HTERT RPE-1 (cell line): ENCODE results near the gene PLCL1.
"Not testable (repeated sequence)": the region's sequence is repeated elsewhere in the genome, so short reads cannot be mapped to it uniquely, and the experiment has no call there.

ENCODE experiments used
- in situ Hi-C: fragments of 300-500 bp; cut with MboI; formaldehyde crosslinking; loops from 4 replicates; pipeline ENCODE4 v1.14.3; 2020; ENCODE audit warnings: low sequenced_read_pairs

Gene PLCL1

DNA sequence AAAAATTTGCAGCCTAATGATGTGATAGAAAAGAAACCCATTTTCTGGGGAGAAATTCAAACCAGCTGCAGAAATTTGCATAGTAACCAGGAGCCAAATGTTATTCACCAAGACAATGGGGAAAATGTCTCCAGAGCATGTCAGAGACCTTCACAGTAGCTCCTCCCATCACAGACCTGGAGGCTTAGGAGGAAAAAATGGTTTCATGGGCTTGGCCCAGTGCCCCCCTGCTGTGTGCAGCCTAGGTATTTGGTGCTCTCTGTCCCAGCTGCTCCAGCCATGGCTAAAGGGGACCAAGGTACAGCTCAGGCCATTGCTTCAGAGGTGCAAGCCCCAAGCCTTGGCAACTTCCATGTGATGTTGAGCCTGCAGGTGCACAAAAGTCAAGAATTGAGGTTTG is 352.9 kb downstream of the PLCL1 start:
- in situ Hi-C loops = no loop called here

DNA sequence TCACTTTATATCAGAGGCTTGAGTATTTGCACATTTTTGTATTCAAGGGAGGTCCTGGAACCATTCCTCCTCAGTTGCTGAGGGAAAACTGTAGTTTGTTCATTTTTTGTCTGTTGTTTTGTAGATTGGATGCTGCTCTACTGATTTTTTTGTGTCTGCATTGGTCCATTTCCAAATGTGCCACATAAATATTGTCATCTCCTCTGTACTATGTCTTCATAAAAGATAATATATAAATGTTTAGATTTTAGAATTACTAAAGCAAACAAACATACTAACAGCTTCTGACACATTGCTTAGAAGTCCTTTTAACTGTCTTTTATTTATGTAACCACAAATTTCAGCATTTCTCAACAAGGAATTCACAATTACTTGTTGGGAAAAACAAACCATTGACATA is 356.8 kb downstream of the PLCL1 start:
- in situ Hi-C loops = no loop called here

DNA sequence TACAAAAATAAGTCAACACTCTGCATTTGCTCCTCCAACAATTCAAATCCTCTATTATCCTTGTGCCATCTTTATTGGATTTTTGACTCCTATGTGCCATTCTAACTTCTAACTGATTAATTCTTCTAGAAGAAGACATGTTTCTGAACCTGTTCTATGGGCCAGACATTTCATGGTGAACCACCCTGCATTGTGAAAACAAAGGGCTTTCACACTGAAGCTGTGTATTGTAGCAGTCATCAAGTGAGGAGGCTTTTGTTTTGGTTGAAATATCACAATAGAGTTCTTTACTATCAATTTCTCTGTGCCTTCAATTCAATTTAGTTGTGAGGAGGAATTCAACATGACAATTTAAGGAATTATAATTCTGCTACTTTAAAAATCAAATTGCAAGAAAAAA is 357.9 kb downstream of the PLCL1 start:
- in situ Hi-C loops = no loop called here

DNA sequence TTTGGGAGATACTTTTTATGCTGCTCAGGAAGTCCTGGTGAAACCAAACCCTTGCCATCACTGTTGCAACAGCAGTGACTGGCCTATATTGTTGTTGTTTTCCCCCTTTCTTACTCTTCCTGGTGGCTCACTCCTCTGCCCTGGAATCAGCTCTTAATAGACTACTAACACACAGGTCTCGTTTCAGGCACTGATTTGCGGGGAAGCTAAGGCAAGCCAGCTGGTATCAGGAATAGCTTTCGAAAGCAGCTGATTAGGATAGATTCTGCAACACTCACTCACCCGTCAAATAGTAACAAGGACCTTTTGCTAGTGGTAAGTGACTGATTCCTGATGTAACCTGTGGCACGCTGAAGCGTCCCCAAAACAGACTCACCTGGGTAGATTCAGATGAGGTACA is 360.4 kb downstream of the PLCL1 start:
- in situ Hi-C loops = no loop called here

DNA sequence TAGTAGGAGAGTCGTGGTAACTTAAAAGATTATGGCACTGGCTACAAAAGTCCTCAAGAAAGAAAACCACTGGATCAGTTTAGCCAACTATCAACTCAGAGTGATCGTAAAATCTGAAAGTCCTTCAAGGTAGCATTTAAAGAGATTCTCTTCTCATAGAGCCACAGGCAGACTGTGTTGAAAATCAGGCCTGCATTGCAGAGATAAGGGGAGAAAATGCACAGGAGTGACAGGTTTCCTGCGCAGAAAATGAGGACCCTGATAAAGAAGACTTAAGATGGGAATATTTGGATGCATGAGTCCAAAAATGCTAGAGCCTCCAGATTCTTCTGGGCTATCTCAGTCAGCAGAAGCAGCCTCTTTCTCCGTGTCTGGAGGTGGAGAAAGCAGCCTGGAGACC is 360.9 kb downstream of the PLCL1 start:
- in situ Hi-C loops = no loop called here

DNA sequence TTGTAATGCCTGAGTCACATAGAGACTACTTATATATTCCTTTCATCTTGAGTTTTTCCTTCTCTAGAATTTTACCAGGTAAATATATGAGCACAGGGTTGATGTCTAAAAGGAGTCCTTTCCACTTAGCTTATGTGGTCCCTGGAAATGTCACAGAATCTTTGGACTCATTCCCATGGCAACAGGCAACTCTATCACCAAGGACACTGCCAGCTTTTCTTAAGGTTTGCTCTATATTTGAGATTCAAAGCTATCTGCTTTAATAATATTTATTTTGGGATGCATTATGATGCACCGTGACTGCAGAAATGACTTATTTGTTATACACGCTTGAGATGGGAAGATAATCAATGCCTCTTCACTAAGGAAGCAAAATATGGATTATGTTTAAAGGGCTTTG is 363.0 kb downstream of the PLCL1 start:
- in situ Hi-C loops = no loop called here

DNA sequence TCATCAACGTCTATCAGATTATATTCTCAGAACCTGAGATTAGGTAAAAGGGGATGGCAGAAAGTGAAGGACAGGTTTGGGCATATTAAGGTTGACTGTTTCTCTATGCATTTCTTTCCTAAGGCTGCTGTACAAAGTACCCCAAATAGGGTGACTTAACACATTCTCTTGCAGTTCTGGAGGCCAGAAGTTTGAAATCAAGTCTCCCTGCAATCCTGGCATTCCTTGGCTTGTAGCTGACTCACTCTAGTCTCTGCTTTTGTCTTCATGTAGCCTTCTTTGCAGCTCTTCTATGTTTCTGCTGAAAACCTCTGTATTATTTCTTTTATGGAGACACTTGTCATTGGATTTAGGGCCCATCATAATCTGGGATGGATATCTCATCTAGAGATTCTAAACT is 364.3 kb downstream of the PLCL1 start:
- in situ Hi-C loops = no loop called here

DNA sequence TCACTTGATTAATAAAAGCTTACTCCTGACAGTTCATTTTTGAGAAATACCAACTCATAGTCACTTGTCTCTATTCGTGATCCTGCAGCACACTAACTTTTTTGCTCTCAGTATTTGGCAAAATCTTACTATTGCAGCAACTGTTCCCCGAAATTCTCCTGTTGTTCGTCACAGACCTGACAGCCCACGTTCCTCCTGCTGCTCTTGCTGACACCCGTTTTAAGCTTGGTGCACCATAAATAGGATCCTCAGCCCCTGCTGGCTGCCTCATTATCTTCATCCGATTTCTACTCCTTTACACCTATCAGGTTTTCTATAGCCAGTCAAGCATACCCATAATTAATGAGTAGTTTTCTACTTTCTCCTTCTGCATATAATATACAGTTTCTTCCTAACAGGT is 368.8 kb downstream of the PLCL1 start:
- in situ Hi-C loops = no loop called here

DNA sequence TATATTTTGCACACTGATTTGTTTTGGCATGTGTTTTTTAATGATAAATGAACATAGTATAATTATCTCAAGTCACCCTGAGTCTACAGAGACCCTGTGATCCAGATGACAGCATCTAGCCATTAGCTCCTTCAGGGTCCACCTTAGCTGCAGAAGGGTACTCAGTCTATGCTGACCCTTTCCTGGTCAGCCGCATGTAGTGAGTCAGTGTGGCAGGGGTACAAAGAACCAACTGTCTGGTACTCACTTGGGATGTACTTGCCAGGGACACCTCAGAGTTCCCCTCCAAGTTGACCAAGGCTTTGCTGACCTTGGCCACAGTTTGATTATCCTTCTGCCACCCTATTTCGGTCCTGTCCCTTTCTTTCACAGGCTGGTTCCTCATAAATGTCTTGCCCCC is 369.5 kb downstream of the PLCL1 start:
- in situ Hi-C loops = no loop called here

DNA sequence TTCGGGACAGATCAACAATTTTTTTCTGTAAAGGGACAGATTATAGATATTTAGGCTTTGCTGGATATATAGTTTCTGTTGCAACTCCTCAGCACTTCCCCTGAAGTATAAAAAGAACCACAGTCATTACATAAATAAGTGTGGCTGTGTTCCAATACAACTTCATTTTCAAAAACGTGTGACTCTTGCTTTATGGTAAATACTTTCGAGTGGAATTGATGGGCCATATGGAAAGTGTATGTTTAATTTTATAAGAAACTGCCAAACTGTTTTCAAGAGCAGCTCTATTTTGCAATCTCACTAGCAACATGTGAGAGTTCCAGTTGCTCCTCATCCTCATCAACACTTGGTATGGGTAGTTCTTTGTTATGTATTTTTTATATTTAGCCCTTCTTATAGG is 370.9 kb downstream of the PLCL1 start:
- in situ Hi-C loops = no loop called here

DNA sequence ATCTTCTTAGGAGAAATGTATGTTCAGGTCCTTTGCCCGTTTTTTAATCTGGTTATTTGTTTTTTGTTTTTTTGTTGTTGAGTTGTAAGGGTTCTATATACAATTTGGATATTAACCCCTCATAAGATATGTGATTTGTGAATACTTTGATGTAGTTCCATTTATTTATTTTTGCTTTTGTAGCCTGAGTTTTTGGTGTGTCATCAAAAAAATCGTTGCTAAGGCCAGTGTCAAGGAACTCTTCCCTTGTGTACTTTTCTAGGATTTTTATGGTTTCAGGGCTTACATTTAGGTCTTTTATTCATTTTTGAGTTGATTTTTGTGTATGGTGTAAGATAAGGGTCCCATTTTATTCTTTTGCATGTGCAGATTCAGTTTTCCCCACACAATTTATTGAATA is 372.6 kb downstream of the PLCL1 start:
- in situ Hi-C loops = no loop called here

DNA sequence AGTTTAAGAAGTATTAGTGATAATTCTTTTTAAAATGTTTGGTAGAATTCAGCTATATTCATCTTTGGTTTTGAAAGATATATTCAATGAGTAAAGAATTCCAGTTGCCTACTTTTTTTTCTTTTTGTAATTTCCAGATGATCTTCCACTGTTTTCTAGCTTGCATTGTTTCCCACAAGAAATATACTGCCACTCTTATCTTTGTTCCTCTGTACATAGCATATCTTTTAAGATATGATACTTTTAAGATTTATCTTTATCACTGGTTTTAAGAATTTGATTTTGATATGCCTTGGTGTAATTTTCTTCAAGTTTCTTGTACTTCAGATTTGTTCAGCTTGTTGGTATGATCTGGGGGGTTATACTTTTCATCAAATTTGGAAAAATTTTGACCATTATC is 374.4 kb downstream of the PLCL1 start:
- in situ Hi-C loops = no loop called here

DNA sequence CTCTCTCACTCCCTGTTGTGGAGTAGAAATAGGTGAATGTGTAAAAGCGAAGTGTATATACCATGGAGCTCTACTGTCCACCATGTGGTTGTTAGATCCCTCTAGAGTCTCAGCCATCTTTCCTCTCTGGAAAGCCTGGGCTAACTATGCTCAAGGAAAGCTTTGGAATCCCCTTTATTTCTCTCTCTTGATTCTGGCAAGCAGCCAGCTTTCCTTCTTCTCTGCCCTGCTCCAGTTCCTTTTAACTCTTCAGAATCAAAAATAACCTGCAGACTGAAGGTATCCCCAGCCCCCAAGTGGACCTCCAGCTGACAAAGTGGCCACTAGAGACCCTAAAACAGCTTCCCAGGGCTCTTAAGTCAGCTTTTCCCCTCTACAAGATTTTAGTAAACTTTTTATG is 381.9 kb downstream of the PLCL1 start:
- in situ Hi-C loops = no loop called here

DNA sequence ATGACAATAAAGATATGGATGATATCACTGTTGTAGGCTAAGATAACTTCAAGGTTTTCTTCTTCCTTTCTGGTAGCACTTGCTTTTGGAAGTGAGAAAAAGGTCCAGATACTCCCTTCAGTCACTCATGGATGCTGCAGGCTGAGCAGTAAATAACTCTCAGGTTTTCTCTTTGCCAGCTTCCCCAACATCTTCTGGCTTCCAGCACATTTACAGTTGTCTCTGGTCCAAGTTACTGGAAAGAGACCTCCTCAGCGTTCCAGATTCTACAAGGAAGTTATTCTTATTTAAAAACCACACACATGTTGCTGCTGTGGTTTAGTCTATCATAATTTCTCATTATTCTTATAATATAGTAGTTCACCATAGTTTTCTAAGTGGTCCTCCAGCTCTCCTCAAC is 383.4 kb downstream of the PLCL1 start:
- in situ Hi-C loops = no loop called here

DNA sequence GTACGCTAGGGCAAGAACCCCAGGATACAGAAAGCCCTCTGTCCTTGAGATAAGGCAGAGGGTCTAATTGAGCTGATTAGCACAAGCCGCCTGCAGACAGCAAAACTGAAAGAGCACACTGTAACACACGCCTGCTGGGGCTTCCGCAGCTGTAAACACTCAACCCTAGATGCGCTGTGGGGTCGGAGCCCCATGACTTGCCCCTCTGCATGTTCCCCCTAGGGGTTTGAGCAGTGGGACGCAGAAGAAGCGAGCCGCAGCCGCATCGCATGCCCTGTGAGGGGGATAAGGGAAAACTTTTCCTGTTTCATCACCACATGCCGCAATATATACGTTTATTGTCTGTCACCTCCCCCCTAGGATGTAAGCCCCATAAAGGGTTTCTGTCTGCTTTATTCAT is 384.6 kb downstream of the PLCL1 start:
- in situ Hi-C loops = no loop called here

DNA sequence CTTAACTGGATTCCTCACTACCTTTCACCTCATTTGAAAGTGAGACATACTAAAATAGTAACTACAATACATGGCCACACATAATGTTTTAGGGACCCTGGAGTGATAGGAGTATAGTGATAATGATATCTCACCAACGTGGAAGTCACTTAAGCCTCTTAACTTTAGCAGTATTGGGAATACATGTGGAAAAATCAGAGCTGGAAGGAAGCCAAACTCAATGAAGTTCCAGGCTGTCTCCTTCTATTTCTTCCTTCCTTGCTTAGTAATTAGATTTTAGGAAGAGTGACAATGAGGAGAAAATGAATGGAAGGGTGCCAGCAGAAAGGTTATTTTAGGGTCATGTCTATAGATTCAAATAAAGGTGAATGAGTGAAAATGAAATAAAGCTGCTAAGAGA is 387.3 kb downstream of the PLCL1 start:
- in situ Hi-C loops = no loop called here

DNA sequence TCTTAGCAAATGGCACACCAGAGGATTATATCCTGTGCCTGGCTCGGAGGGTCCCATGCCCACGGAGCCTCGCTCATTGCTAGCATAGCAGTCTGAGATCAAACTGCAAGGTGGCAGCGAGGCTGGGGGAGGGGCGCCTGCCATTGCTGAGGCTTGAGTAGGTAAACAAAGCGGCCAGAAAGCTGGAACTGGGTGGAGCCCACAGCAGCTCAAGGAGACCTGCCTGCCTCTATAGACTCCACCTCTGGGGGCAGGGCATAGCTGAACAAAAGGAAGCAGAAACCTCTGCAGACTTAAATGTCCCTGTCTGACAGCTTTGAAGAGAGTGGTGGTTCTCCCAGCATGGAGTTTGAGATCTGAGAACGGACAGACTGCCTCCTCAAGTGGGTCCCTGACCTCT is 392.2 kb downstream of the PLCL1 start:
- in situ Hi-C loops = not testable (repeated sequence)
